LNCAP (cell line): ENCODE data around the gene SCGB3A1.

ENCODE experiments used
- TF ChIP-seq, protein P1 (sequence below): fragments of 450-650 bp; IDR thresholded peaks from 2 replicates; pipeline ENCODE4 v1.5.1; 2017; ENCODE audit warnings: mild to moderate bottlenecking

SCGB3A1 gene

GRCh38 chr5:180633283-180634177 lies 42.2 kb upstream of the SCGB3A1 start:
- TF ChIP-seq, protein P1, sequence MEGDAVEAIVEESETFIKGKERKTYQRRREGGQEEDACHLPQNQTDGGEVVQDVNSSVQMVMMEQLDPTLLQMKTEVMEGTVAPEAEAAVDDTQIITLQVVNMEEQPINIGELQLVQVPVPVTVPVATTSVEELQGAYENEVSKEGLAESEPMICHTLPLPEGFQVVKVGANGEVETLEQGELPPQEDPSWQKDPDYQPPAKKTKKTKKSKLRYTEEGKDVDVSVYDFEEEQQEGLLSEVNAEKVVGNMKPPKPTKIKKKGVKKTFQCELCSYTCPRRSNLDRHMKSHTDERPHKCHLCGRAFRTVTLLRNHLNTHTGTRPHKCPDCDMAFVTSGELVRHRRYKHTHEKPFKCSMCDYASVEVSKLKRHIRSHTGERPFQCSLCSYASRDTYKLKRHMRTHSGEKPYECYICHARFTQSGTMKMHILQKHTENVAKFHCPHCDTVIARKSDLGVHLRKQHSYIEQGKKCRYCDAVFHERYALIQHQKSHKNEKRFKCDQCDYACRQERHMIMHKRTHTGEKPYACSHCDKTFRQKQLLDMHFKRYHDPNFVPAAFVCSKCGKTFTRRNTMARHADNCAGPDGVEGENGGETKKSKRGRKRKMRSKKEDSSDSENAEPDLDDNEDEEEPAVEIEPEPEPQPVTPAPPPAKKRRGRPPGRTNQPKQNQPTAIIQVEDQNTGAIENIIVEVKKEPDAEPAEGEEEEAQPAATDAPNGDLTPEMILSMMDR = no peak

DNA sequence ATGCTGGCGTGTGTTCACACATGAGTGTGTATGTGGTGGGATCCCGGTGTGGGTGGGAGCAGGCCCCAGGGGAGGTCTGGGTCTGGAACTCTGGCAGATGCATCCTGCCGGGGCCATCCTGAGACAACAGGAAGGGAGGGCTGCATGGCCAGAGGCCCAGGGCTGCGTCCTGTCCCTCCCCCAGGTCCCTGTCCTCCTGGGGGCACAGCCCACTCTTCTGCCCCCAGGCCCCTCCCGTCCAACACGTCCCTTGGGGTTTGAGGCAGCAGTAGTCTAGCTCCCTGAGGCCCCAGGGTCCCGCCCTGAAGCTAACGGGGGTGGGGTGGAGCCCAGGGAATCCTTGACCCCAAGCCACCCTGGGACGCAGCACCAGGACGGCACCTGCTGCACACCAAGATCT lies 41.5 kb upstream of the SCGB3A1 start:
- TF ChIP-seq, protein P1 = no peak

DNA sequence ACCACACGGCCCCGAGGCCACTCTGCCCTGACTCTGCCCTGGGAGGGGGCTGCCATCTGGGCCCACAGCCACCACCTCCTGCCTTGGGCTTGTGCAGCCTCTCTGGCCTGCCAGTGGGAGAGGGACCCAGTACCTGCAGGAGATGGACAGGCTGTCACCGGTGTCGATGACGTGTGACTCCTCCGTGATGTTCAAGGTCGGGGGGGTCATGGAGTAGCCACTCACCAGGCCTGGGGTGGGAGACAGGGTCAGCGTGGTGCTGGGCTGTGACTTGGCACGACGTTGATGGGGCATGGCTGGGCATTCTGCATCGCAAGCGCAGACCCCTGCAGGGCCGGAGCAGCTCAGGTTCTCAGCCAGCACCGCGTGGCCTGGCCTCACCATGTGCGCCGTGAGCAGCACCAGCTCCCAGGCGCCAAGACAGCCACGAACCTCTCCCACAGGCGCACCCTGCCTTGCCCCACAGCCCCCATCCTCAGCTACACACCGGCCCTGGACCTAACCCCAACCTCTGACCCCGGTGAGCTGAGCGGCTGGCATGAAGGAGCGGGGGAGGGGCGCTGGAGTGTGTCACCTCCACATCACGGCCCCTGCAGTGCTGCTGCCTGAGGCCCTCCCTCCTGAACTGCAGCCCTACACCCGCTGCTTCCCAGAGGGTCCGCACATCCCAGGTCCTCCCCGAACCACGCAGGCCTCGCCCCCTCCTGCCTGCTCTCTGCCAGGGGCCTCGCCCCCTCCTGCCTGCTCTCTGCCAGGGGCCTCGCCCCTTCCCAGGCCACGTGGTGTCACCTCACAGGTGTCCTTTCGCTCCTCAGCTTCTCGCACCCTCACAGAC lies 40.5 kb upstream of the SCGB3A1 start:
- TF ChIP-seq, protein P1 = no peak

DNA sequence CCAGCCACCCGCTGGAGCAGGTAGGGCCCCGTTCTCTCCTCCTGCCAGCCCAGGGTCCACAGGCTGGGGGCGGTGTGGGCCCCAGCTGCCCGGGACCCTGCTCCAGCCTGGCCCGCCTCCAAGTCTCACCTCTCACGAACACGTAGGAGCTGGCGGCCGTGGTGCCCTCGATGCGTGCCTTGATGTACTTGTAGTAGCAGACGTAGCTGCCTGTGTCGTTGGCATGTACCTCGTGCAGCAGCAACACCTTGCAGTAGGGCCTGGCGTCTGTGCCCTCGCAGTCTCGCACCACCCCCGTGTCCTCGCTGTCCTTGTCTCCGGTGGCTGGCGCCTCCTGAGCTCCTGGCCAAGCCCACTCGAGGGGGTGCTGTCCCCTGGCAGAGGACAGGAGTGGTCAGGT lies 39.1 kb upstream of the SCGB3A1 start:
- TF ChIP-seq, protein P1 = no peak

GRCh38 chr5:180629831-180630382 lies 38.6 kb upstream of the SCGB3A1 start:
- TF ChIP-seq, protein P1 = no peak

DNA sequence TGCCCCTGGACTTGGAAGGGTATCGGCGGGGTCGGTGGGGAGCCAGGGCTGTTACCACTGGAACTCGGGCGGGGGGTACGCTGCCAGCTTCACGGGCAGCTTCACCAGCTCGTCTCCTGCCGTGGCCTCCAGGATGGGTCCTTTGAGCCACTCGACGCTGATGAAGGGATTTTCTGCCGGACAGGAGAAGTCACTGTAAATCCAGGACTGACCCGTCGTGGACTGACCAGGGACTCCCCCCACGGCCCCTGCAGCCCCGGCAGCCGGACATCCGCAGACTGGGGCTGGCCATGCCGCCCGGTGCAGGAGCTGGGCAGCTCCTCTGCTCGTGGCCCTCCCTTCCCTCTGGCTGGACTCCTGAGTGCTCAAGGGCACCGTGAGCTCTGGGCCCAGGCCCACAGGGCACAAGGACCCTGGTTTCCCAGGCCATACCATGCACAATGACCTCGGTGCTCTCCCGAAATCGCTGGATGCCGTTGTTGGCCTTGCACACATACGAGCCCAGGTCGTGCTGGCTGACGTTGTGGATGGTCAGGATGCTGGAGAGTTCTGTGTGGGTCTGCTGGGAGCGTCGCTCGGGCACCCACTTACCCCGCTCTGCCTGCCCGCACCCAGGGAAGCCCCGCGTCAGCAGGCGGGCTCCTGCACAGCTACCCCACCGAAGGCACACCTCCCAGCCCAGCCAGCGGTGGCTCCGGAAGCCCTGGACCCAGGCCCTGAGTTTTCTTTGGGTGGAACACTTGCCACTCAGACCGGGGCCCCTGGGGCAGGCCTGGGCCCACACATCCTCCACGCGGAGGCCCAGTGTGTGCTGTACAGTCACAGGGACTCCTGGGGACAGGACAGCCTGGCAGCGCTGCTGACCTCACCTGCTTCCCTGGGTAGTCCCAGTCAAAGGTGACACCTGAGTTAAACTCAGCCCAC lies 37.8 kb upstream of the SCGB3A1 start:
- TF ChIP-seq, protein P1 = no peak
